ENCODE results near the gene DCST1.

GRCh38 chr1:155093911-155094621, 60.4 kb downstream of the DCST1 start:
- TF ChIP-seq POLR2A (IDR thresholded peaks at IDR 0.05; ENCODE audit: control extremely low read depth in 1 of 2, low read depth in 2 of 2, low read length in 2 of 2) (no peak), EZH2 (IDR thresholded peaks at IDR 0.05; ENCODE audit: low read depth, low read length, severe bottlenecking) (no peak), CREB1 (IDR thresholded peaks at IDR 0.05) (no peak), POLR2AphosphoS5 (IDR thresholded peaks at IDR 0.05; ENCODE audit: low read depth, low read length) (no peak), TAF1 (IDR thresholded peaks at IDR 0.05; ENCODE audit: low read depth, low read length) (no peak), RAD21 (IDR thresholded peaks at IDR 0.05 in 1 of 2, conservative IDR thresholded peaks at IDR 0.05 in 1 of 2; ENCODE audit: low read depth in 2 of 2, low read length in 2 of 2) (peak; percentile 54 to 69), PHF8 (conservative IDR thresholded peaks at IDR 0.05; ENCODE audit: low read depth, low read length) (no peak), CBX8 (IDR thresholded peaks at IDR 0.05; ENCODE audit: borderline replicate concordance, low read depth, low read length) (no peak), KDM1A (IDR thresholded peaks at IDR 0.05; ENCODE audit: borderline replicate concordance, low read length) (no peak)
- TF ChIP-seq, protein P1, sequence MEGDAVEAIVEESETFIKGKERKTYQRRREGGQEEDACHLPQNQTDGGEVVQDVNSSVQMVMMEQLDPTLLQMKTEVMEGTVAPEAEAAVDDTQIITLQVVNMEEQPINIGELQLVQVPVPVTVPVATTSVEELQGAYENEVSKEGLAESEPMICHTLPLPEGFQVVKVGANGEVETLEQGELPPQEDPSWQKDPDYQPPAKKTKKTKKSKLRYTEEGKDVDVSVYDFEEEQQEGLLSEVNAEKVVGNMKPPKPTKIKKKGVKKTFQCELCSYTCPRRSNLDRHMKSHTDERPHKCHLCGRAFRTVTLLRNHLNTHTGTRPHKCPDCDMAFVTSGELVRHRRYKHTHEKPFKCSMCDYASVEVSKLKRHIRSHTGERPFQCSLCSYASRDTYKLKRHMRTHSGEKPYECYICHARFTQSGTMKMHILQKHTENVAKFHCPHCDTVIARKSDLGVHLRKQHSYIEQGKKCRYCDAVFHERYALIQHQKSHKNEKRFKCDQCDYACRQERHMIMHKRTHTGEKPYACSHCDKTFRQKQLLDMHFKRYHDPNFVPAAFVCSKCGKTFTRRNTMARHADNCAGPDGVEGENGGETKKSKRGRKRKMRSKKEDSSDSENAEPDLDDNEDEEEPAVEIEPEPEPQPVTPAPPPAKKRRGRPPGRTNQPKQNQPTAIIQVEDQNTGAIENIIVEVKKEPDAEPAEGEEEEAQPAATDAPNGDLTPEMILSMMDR (IDR thresholded peaks at IDR 0.05; ENCODE audit: control extremely low read depth in 1 of 3, insufficient read depth in 1 of 3, low read depth in 1 of 3, low read length in 3 of 3): peak in 2 of 3 experiments; percentile 57 to 70; a peak in 3 of 4 replicates
